D721Med (cell line): Measurements from ENCODE around the gene HMX3.

Source experiments
- DNase-seq: peaks from one replicate; pipeline ENCODE4 v3.0.0; 2011; ENCODE audit warnings: low spot score; ENCODE audit not compliant: insufficient read length
- FAIRE-seq: peaks from 2 replicates; lab custom pipeline; 2011; peaks lifted over from hg19 to GRCh38; lab: Jason Lieb, UNC
- TF ChIP-seq, protein P1 (sequence below): IDR thresholded peaks from 2 replicates; pipeline ENCODE4 v1.5.1; 2012; ENCODE audit warnings: mild to moderate bottlenecking, control low read depth; ENCODE audit not compliant: insufficient read depth; ENCODE audit errors: missing control alignments

Gene HMX3

DNA sequence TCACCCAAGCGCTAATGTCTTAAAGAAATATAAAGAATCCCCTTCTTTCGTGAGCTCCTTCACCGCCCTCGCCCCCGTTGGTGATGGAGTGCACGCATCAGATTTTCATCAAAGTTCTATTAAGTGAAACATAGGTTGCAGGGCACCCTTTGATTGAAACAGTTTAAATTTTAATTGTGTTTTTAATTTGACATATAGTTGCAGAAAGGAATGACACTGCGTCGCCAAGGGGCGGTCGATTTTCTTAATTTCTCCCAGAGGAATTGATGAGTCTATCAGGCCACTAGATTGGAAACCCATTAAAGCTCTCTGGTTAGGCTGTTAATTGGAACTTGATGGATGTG is 8.0 kb downstream of the HMX3 start:
- DNase-seq (no peak), FAIRE-seq (no peak)
- TF ChIP-seq, protein P1, sequence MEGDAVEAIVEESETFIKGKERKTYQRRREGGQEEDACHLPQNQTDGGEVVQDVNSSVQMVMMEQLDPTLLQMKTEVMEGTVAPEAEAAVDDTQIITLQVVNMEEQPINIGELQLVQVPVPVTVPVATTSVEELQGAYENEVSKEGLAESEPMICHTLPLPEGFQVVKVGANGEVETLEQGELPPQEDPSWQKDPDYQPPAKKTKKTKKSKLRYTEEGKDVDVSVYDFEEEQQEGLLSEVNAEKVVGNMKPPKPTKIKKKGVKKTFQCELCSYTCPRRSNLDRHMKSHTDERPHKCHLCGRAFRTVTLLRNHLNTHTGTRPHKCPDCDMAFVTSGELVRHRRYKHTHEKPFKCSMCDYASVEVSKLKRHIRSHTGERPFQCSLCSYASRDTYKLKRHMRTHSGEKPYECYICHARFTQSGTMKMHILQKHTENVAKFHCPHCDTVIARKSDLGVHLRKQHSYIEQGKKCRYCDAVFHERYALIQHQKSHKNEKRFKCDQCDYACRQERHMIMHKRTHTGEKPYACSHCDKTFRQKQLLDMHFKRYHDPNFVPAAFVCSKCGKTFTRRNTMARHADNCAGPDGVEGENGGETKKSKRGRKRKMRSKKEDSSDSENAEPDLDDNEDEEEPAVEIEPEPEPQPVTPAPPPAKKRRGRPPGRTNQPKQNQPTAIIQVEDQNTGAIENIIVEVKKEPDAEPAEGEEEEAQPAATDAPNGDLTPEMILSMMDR: no peak

- TF ChIP-seq, protein P1: no peak
- FAIRE-seq (no peak), DNase-seq (no peak)
Measured at GRCh38 chr10:123144697-123145541, 9.1 kb downstream of the HMX3 start.

DNA sequence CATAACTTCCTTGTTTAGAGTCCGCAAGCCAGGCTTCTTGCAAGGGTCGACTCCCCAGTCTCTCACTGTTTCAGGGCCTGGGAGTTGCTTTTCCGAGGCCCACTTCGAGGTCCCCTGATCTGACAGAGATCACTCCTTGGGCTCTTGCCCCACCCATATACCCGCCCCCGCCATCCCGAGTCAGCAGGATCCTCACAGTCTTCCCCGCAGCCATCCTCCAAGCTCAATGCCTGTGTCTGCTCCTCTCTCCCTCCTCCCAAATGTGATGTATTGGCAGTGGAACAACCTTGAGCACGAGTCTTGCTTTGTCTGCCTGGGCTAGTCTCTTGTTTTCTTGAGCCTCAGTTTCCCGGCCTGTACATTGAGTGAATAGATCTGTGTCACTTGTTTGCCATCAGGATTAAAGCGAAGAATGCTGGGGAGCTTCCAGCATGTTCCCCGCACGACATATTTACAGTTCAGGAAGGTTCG is 9.8 kb downstream of the HMX3 start:
- no peak for FAIRE-seq
- TF ChIP-seq, protein P1: no peak
- no peak for DNase-seq

GRCh38 chr10:123146013-123146893 is 10.5 kb downstream of the HMX3 start:
- FAIRE-seq (no peak), DNase-seq (no peak)
- TF ChIP-seq, protein P1: no peak

GRCh38 chr10:123146894-123147634 is 11.3 kb downstream of the HMX3 start:
- FAIRE-seq (no peak), DNase-seq (no peak)
- TF ChIP-seq, protein P1: no peak

DNA sequence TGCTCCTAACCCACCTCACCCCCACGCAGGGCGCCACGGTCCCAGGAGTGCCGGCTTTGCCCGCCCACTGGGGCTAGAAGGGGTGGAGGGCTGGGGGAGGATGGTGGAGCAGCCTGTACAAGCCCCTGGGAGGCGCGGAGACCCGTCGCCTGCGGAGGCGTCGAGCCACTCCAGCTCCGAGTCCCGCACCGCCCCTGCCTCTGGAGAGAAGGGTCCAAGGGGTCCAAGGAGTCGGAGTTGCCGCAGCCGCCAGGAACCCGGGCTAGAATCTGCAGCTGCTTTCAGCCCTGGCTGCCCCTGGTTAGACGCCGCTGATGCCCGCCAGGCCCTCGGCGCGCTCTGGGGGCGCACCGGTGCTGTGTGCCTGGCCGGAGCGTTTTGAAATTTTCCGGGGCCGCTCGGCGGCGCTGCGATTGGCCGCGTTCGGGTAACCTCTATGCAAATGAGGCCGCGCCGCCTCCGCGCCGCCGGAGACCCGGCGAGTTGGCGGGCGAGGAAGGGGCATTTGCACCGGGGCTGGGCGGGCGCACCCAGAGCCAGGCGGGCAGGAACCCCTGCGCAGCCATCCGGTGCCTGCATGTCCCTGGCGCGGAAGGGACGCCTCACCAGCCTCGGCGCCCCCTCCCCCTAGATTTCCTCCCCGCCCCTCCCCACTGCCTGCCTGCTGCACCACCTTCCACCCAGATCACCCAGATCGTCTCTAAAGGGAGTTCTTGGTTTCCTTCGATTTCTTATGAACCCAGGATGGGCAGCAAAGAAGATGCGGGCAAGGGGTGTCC is 12.1 kb downstream of the HMX3 start, which contains the start of gene HMX2:
HMX2 (plus strand) TSS at position 502 of the 779 bp plus-strand sequence; CDS start at position 745, 243 bp downstream.
- FAIRE-seq (no peak), DNase-seq (no peak)
- TF ChIP-seq, protein P1: no peak
